GM12892 (cell line): ENCODE data around the gene FAM193A.

Experiments
- POLR2AphosphoS5 ChIP-seq: IDR thresholded peaks from 2 replicates; pipeline ENCODE4 v1.6.1; 2011; ENCODE audit warnings: low read depth, low read length, control low read depth
- TAF1 ChIP-seq: IDR thresholded peaks from 2 replicates; pipeline ENCODE4 v1.6.1; 2011; ENCODE audit warnings: low read depth, mild to moderate bottlenecking, control low read depth, low read length, borderline replicate concordance

GRCh38 chr4:2699534-2699933, 163.1 kb downstream of the FAM193A start:
- no peak for TF ChIP-seq POLR2AphosphoS5
- TF ChIP-seq TAF1: no peak
